Cardiac muscle cell (in vitro differentiated cells and primary cell): ENCODE measurements around the gene CYP4F22. TPM values are rescaled to one million over a fixed set of nuclear protein-coding genes. Genes with fewer than 3 reads are reported as not detected.

Experiments
- DNase-seq, 2 donors: peaks; one replicate each; pipeline versions ENCODE4 v3.0.0 to v3.0.0-alpha.2; 2010 to 2017; ENCODE audit warnings: low read depth in 1 of 2, low spot score in 1 of 2
- H3K27ac ChIP-seq: fragments of 200-600 bp; sonication (generic); 2 replicates; pipeline ENCODE4 v1.5.1; 2016
- H3K27me3 ChIP-seq: fragments of 200-600 bp; sonication (generic); 2 replicates; pipeline ENCODE4 v1.6.0; 2016; ENCODE audit warnings: control low read depth
- H3K36me3 ChIP-seq: fragments of 200-600 bp; sonication (generic); 2 replicates; pipeline ENCODE4 v1.5.1; 2016; ENCODE audit warnings: control low read depth
- H3K4me1 ChIP-seq: fragments of 200-600 bp; sonication (generic); 2 replicates; pipeline ENCODE4 v1.8.1; 2017; ENCODE audit warnings: low read depth, mild to moderate bottlenecking, mixed run types
- H3K4me3 ChIP-seq: fragments of 200-600 bp; sonication (generic); 2 replicates; pipeline ENCODE4 v1.5.1; 2016; ENCODE audit warnings: mild to moderate bottlenecking
- H3K9me3 ChIP-seq: fragments of 200-600 bp; sonication (generic); 2 replicates; pipeline ENCODE4 v1.5.1; 2017; ENCODE audit warnings: low read depth, mild to moderate bottlenecking, control low read depth
- polyA plus RNA-seq: library from polyadenylated mRNA; unstranded; fragments of >200 nt; fragmentation: Nextera tagmentation; extraction: Ambion mirVana; gene quantifications from 2 replicates; pipeline ENCODE4 v1.2.1, GENCODE V29; 2016
- total RNA-seq: library from RNA; depleted of rRNA; stranded (reverse); fragments of >200 nt; gene quantifications from 2 replicates; pipeline ENCODE4 v1.2.3, GENCODE V29; 2016
- TF ChIP-seq, protein P1 (sequence below): IDR thresholded peaks from 2 replicates; pipeline ENCODE4 v1.5.1; 2012; ENCODE audit warnings: low read depth, mild to moderate bottlenecking, low read length

The CYP4F22 gene
- total and polyA plus RNA-seq, 2 experiments from 2014 or later = not detected

DNA sequence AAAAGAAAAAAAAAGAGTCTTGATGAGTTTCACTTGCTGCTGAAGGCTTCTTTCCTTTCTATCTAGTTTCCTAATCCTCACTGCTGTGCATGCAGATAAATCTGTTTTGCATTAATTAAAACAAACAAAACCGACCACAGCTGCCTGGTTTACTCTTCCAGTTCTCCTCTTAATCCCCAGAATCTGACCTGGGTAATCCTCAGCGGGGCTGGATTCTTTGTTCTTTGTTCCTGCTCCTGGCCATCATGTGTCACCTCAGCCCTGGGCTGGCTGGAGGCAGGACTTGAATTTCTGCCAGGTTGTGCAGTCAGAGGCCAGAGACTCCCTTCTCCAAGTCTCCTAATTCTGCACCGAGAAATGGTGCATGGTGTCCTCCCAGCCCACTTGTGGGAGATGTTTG lies 54.5 kb downstream of the CYP4F22 start:
- TF ChIP-seq, protein P1, sequence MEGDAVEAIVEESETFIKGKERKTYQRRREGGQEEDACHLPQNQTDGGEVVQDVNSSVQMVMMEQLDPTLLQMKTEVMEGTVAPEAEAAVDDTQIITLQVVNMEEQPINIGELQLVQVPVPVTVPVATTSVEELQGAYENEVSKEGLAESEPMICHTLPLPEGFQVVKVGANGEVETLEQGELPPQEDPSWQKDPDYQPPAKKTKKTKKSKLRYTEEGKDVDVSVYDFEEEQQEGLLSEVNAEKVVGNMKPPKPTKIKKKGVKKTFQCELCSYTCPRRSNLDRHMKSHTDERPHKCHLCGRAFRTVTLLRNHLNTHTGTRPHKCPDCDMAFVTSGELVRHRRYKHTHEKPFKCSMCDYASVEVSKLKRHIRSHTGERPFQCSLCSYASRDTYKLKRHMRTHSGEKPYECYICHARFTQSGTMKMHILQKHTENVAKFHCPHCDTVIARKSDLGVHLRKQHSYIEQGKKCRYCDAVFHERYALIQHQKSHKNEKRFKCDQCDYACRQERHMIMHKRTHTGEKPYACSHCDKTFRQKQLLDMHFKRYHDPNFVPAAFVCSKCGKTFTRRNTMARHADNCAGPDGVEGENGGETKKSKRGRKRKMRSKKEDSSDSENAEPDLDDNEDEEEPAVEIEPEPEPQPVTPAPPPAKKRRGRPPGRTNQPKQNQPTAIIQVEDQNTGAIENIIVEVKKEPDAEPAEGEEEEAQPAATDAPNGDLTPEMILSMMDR = no peak
- H3K4me1 ChIP-seq = no peaks in the 10 kb centered on the region
- peak in 1 of 2 donors; percentile 16 for DNase-seq
- H3K4me3 ChIP-seq = no peak overlapping the region
- H3K9me3 ChIP-seq = no peaks in the 10 kb centered on the region
- H3K36me3 ChIP-seq = no peaks in the 10 kb centered on the region
- H3K27me3 ChIP-seq = no peaks in the 10 kb centered on the region
- H3K27ac ChIP-seq = no peak overlapping the region

DNA sequence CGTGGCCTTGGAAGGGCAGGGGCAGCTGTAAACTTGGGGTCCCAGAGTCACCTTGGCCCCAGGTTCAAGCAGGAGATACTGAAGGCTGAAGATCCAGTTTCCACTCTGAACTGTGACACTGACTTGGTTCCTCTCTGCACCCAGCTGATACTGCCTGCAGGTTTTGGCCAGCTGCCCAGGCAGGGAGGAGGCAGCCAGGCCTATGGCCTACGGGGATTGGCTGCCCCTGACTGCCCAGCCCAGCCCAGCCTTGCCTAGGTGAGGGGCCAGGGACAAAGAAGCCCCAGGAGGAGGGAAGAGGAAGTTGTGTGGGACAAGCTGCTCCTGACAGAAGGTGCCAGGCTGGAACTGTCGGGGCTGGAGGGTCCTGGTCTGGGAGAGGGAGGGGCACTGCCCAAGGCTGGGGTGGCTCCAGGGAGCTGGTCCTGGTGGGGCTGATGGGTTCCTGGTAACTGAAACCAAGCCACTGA lies 55.0 kb downstream of the CYP4F22 start:
- H3K27me3 ChIP-seq = no peaks in the 10 kb centered on the region
- H3K9me3 ChIP-seq = no peaks in the 10 kb centered on the region
- TF ChIP-seq, protein P1 = no peak
- H3K4me1 ChIP-seq = no peaks in the 10 kb centered on the region
- no peak overlapping the region for H3K27ac ChIP-seq
- H3K36me3 ChIP-seq = no peaks in the 10 kb centered on the region
- peak in 1 of 2 donors; percentile 34 for DNase-seq
- no peak overlapping the region for H3K4me3 ChIP-seq

DNA sequence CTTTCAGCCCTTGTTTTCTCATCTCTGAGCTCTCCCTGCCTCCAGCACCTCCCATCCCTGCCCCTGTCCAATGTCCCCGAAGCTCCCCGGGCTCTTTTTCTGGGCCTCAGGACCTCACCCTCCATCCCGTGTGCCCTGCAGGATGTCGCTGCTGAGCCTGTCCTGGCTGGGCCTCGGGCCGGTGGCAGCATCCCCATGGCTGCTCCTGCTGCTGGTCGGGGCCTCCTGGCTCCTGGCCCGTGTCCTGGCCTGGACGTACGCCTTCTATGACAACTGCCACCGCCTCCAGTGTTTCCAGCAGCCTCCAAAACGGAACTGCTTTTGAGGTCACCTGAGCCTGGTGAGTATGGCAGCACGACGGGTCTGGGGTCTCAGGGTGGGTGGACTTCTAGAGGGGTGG lies 55.6 kb downstream of the CYP4F22 start:
- H3K27ac ChIP-seq = no peak overlapping the region
- H3K4me3 ChIP-seq = no peak overlapping the region
- H3K27me3 ChIP-seq = no peaks in the 10 kb centered on the region
- no peak for DNase-seq
- H3K9me3 ChIP-seq = no peaks in the 10 kb centered on the region
- no peaks in the 10 kb centered on the region for H3K36me3 ChIP-seq
- no peaks in the 10 kb centered on the region for H3K4me1 ChIP-seq
- TF ChIP-seq, protein P1 = no peak

DNA sequence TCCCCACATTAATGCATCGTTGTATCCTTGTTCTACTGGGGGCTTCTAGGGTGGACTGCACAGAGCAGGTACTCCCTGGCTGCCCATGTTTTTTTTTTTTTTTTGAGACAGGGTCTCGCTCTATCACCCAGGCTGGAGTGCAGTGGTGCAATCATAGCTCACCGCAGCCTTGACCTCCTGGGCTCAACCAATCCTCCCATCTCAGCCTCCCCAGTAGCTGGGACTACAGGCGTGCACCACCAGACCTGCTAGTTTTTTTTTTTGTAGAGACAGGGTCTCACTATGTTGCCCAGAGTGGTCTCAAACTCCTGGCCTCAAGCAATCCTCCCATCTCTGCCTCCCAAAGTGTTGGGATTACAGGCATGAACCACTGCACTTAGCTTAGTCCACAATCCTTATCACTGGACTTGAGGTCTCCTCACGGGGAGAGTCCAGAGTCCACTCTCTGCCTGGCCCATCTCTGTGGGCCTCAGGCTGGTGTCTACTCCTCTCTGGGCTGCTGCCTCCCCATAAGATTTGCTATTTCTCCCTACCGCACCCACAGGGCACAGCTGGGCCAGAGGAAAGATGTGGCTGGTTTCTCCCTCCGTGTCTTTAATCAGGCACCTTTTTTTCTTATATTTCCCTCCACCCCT lies 56.3 kb downstream of the CYP4F22 start:
- DNase-seq = no peak
- Histone ChIP-seq H3K4me1 (no peaks in the 10 kb centered on the region), H3K4me3 (no peak overlapping the region), H3K27ac (no peak overlapping the region), H3K36me3 (no peaks in the 10 kb centered on the region), H3K9me3 (no peaks in the 10 kb centered on the region), H3K27me3 (no peaks in the 10 kb centered on the region)
- TF ChIP-seq, protein P1 = no peak

DNA sequence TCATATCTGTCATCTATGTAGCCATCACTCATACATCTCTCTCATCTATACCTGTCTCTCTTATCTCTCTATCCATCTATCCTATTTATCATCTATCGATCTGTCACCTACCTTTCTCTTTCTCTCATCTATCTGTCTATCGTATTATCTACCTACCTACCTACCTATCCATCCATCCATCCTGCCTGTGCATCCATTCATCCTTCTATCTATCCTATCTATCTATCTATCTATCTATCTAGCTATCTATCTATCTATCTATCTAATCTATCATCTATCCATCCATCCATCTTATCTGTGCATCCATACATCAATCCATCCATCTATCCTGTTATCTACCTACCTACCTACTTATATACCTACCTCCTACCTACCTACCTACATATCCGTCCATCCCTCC lies 62.1 kb downstream of the CYP4F22 start:
- Histone ChIP-seq H3K9me3 (no peaks in the 10 kb centered on the region), H3K27me3 (no peaks in the 10 kb centered on the region), H3K36me3 (no peaks in the 10 kb centered on the region), H3K4me3 (no peak overlapping the region), H3K4me1 (no peaks in the 10 kb centered on the region), H3K27ac (no peak overlapping the region)
- TF ChIP-seq, protein P1 = no peak
- no peak for DNase-seq
